ENCODE measurements around the gene HES3. TPM values are rescaled to one million over a fixed set of nuclear protein-coding genes. Genes with fewer than 3 reads are reported as not detected.

Gene HES3
- total RNA-seq, 1 experiment from 2014 or later, result not detected

- Histone ChIP-seq H3K9me2 (ENCODE audit: insufficient read depth) (no peaks in the 10 kb centered on the region), H2AFZ (ENCODE audit: low read depth, low read length, poor library complexity, severe bottlenecking) (no peak overlapping the region), H3K79me2 (ENCODE audit: insufficient read depth, low read length) (no peaks in the 10 kb centered on the region), H3K4me3 (replicated peaks in 1 of 2; ENCODE audit: low read depth in 1 of 2, low read length in 2 of 2) (no peak overlapping the region), H3K9ac (ENCODE audit: low read length) (no peak overlapping the region), H4K20me1 (ENCODE audit: insufficient read depth) (no peaks in the 10 kb centered on the region), H3K27me3 (ENCODE audit: insufficient read depth, low read length) (no peaks in the 10 kb centered on the region), H3K4me1 (ENCODE audit: control insufficient read depth in 1 of 2, insufficient read depth in 2 of 2, low read length in 2 of 2) (no peaks in the 10 kb centered on the region), H3K4me2 (ENCODE audit: low read length) (no peak overlapping the region), H3K9me3 (ENCODE audit: control insufficient read depth in 1 of 2, insufficient read depth in 1 of 2, low read depth in 1 of 2, low read length in 2 of 2) (no peaks in the 10 kb centered on the region), H3K27ac (ENCODE audit: low read depth, low read length) (no peak overlapping the region), H3K36me3 (ENCODE audit: control insufficient read depth in 1 of 2, insufficient read depth in 2 of 2, low read length in 2 of 2) (no peaks in the 10 kb centered on the region)
- POLR2A ChIA-PET, result no interaction called here
- ATAC-seq (no peak), DNase-seq (ENCODE audit: low read depth, low spot score) (no peak)
- intact Hi-C loops (cut with micrococcal nuclease), result no loop called here
- no peak for TF ChIP-seq REST (IDR thresholded peaks at IDR 0.05; ENCODE audit: low read depth)
- no peak for TF ChIP-seq ATF3 (IDR thresholded peaks at IDR 0.05)
- no peak for TF ChIP-seq TCF7L2 (IDR thresholded peaks at IDR 0.05; ENCODE audit: borderline replicate concordance, extremely low read depth, insufficient read depth, insufficient read length)
- no peak for TF ChIP-seq EZH2phosphoT487 (IDR thresholded peaks at IDR 0.05; ENCODE audit: borderline replicate concordance)
- no peak for TF ChIP-seq JUND (IDR thresholded peaks at IDR 0.05)
- no peak for TF ChIP-seq ZNF274 (IDR thresholded peaks at IDR 0.05; ENCODE audit: low read depth, low read length)
- TF ChIP-seq CEBPB (IDR thresholded peaks at IDR 0.05; ENCODE audit: low read depth), result no peak
- TF ChIP-seq ELF1 (IDR thresholded peaks at IDR 0.05; ENCODE audit: borderline replicate concordance, low read depth), result no peak
- TF ChIP-seq EGR1 (IDR thresholded peaks at IDR 0.05; ENCODE audit: low read depth), result no peak
- no peak for TF ChIP-seq EZH2 (IDR thresholded peaks at IDR 0.05)
- no peak for TF ChIP-seq RAD21 (IDR thresholded peaks at IDR 0.05; ENCODE audit: low read depth)
- BruUV-seq (replicated peaks), result no TSS peak
- CTCF ChIA-PET, result no interaction called here
- RAD21 ChIA-PET (ENCODE audit: low non-redundant PET in 1 of 2, low total read pairs in 2 of 2, uncharacterized antibody in 2 of 2, unreplicated experiment in 2 of 2), result no interaction called here
Measured at GRCh38 chr1:6288026-6288425, 44.0 kb downstream of the HES3 start.
